H1 (cell line): ENCODE results near the gene NEFH. TPM values are rescaled to one million over a fixed set of nuclear protein-coding genes. Genes with fewer than 3 reads are reported as not detected.

Experiments
- CTCF ChIA-PET: fragments of 300-600 bp; sonication (Branson Sonifier 250); formaldehyde crosslinking; loops from one replicate; lab custom pipeline; 2021; ENCODE audit not compliant: partially characterized antibody; lab: Charles Lee
- POLR2A ChIA-PET: fragments of 300-600 bp; sonication (Branson Sonifier 250); formaldehyde crosslinking; loops from one replicate; lab custom pipeline; 2021; ENCODE audit warnings: inconsistent platforms; ENCODE audit not compliant: partially characterized antibody; lab: Charles Lee
- DNase-seq, 2 experiments: peaks; one replicate each; pipeline versions ENCODE4 v3.0.0 to v3.0.0-alpha.2; 2010 to 2022; ENCODE audit warnings: low spot score in 2 of 2, low read depth in 1 of 2, mixed read lengths in 1 of 2
- FAIRE-seq: peaks from 2 replicates; lab custom pipeline; 2011; peaks lifted over from hg19 to GRCh38; lab: Jason Lieb, UNC
- H2AFZ ChIP-seq: 2 replicates; pipeline ENCODE4 v1.8.1; 2012; ENCODE audit warnings: low read length, inconsistent platforms
- H2AK5ac ChIP-seq: 2 replicates; pipeline ENCODE4 v1.6.1; 2013; ENCODE audit warnings: low read depth, low read length
- H2BK120ac ChIP-seq: replicated peaks from 2 replicates; pipeline ENCODE3; 2013; ENCODE audit warnings: low read depth, low read length, inconsistent platforms
- H2BK12ac ChIP-seq: 2 replicates; pipeline ENCODE4 v1.6.1; 2013; ENCODE audit warnings: low read depth, low read length
- H2BK15ac ChIP-seq: 2 replicates; pipeline ENCODE4 v1.6.1; 2013; ENCODE audit warnings: low read length
- H2BK20ac ChIP-seq: 2 replicates; pipeline ENCODE4 v1.6.1; 2013; ENCODE audit warnings: low read length
- H2BK5ac ChIP-seq: 2 replicates; pipeline ENCODE4 v1.6.1; 2013; ENCODE audit warnings: low read depth, low read length
- H3K14ac ChIP-seq: 2 replicates; pipeline ENCODE4 v1.6.1; 2013; ENCODE audit warnings: inconsistent platforms; ENCODE audit not compliant: insufficient read length
- H3K18ac ChIP-seq: 2 replicates; pipeline ENCODE4 v1.6.1; 2013; ENCODE audit warnings: low read length; ENCODE audit errors: extremely low read depth
- H3K23ac ChIP-seq: 2 replicates; pipeline ENCODE4 v1.6.1; 2013; ENCODE audit warnings: inconsistent platforms; ENCODE audit not compliant: insufficient read length
- H3K23me2 ChIP-seq: 2 replicates; pipeline ENCODE4 v1.6.1; 2013; ENCODE audit warnings: low read depth, low read length
- H3K27ac ChIP-seq: 2 replicates; pipeline ENCODE4 v1.6.1; 2011; ENCODE audit warnings: low read depth, low read length, inconsistent platforms
- H3K27me3 ChIP-seq, 4 experiments: replicated peaks in 1 of 4; 1 replicate in 1 of 4; 2 replicates in 3 of 4; pipeline versions ENCODE4 v1.6.1 to v1.8.1; 2011 to 2013; ENCODE audit warnings: low read length in 3 of 4, mild to moderate bottlenecking in 3 of 4, inconsistent platforms in 2 of 4, mixed read lengths in 2 of 4, moderate library complexity in 1 of 4; ENCODE audit not compliant: control insufficient read depth in 3 of 4, insufficient read depth in 3 of 4; ENCODE audit errors: extremely low read depth in 1 of 4
- H3K36me3 ChIP-seq, 4 experiments: 2 replicates each; pipeline versions ENCODE4 v1.6.1 to v1.8.1; 2011 to 2013; ENCODE audit warnings: mild to moderate bottlenecking in 4 of 4, low read length in 3 of 4, moderate library complexity in 2 of 4, control low read depth in 1 of 4, inconsistent platforms in 1 of 4; ENCODE audit not compliant: insufficient read depth in 4 of 4, control insufficient read depth in 2 of 4
- H3K4ac ChIP-seq: replicated peaks from 2 replicates; pipeline ENCODE3; 2013; ENCODE audit warnings: low read length, low read depth, mixed read lengths, inconsistent platforms; ENCODE audit not compliant: insufficient read length
- H3K4me1 ChIP-seq, 4 experiments: replicated peaks in 1 of 4; 1 replicate in 1 of 4; 2 replicates in 3 of 4; pipeline versions ENCODE4 v1.6.1 to v1.8.1; 2011 to 2013; ENCODE audit warnings: low read length in 3 of 4, inconsistent platforms in 2 of 4, mixed read lengths in 1 of 4; ENCODE audit not compliant: insufficient read depth in 4 of 4, control insufficient read depth in 3 of 4
- H3K4me2 ChIP-seq, 2 experiments: 2 replicates each; pipeline versions ENCODE4 v1.6.1 to v1.8.1; 2011 to 2013; ENCODE audit warnings: low read depth in 2 of 2, low read length in 2 of 2, control low read depth in 1 of 2, inconsistent platforms in 1 of 2, mild to moderate bottlenecking in 1 of 2; ENCODE audit not compliant: insufficient read depth in 1 of 2
- H3K4me3 ChIP-seq, 4 experiments: fragments of 200-600, 300-600 bp in 1 of 4; sonication (generic), shearing (Covaris generic), sonication (Bioruptor Twin) in 1 of 4; 2 replicates each; pipeline versions ENCODE4 v1.5.1 to v1.8.1; 2011 to 2016; ENCODE audit warnings: low read length in 4 of 4, low read depth in 3 of 4, control low read depth in 2 of 4, inconsistent platforms in 2 of 4, mild to moderate bottlenecking in 2 of 4, mixed read lengths in 1 of 4, moderate library complexity in 1 of 4; ENCODE audit not compliant: insufficient read depth in 2 of 4; ENCODE audit errors: extremely low read depth in 1 of 4
- H3K56ac ChIP-seq: replicated peaks from 2 replicates; pipeline ENCODE3; 2013; ENCODE audit warnings: low read depth, mild to moderate bottlenecking, mixed read lengths, low read length, inconsistent platforms; ENCODE audit not compliant: insufficient read length
- H3K79me1 ChIP-seq: 2 replicates; pipeline ENCODE4 v1.6.1; 2013; ENCODE audit warnings: low read depth, low read length, control low read depth
- H3K79me2 ChIP-seq, 2 experiments: 2 replicates each; pipeline versions ENCODE4 v1.6.1 to v1.8.1; 2012 to 2013; ENCODE audit warnings: low read length in 2 of 2, mild to moderate bottlenecking in 2 of 2, inconsistent platforms in 1 of 2; ENCODE audit not compliant: insufficient read depth in 2 of 2, control insufficient read depth in 1 of 2
- H3K9ac ChIP-seq, 4 experiments: replicated peaks in 1 of 4; 1 replicate in 1 of 4; 2 replicates in 3 of 4; pipeline versions ENCODE4 v1.6.1 to v1.8.1; 2011 to 2013; ENCODE audit warnings: low read depth in 3 of 4, low read length in 3 of 4, control low read depth in 2 of 4, mild to moderate bottlenecking in 2 of 4, moderate library complexity in 2 of 4, inconsistent platforms in 1 of 4; ENCODE audit errors: extremely low read depth in 1 of 4
- H3K9me3 ChIP-seq, 2 experiments: 2 replicates each; pipeline versions ENCODE4 v1.6.1 to v1.8.1; 2012 to 2013; ENCODE audit warnings: mild to moderate bottlenecking in 2 of 2, moderate library complexity in 2 of 2, control low read depth in 1 of 2, inconsistent platforms in 1 of 2, low read depth in 1 of 2, low read length in 1 of 2, mixed read lengths in 1 of 2; ENCODE audit not compliant: insufficient read depth in 2 of 2
- H4K20me1 ChIP-seq, 2 experiments: replicated peaks in 1 of 2; 2 replicates each; pipeline versions ENCODE3 to v1.8.1; 2011 to 2013; ENCODE audit warnings: inconsistent platforms in 2 of 2, low read length in 2 of 2, mild to moderate bottlenecking in 1 of 2; ENCODE audit not compliant: insufficient read depth in 2 of 2, control insufficient read depth in 1 of 2
- H4K5ac ChIP-seq: 2 replicates; pipeline ENCODE4 v1.6.1; 2013; ENCODE audit warnings: low read length, low read depth, mixed read lengths, inconsistent platforms; ENCODE audit not compliant: insufficient read length
- H4K8ac ChIP-seq: 2 replicates; pipeline ENCODE4 v1.8.0; 2013; ENCODE audit warnings: mild to moderate bottlenecking, moderate library complexity, low read length, inconsistent platforms; ENCODE audit not compliant: insufficient read depth; ENCODE audit errors: extremely low read depth
- H4K91ac ChIP-seq: replicated peaks from 2 replicates; pipeline ENCODE3; 2013; ENCODE audit warnings: low read length, mixed read lengths, inconsistent platforms; ENCODE audit not compliant: insufficient read length
- JUND ChIP-seq: IDR thresholded peaks from 2 replicates; pipeline ENCODE4 v1.6.1; 2011; ENCODE audit warnings: mild to moderate bottlenecking, improper control_type of control experiment, low read length
- NANOG ChIP-seq: IDR thresholded peaks from 2 replicates; pipeline ENCODE4 v1.6.1; 2011; ENCODE audit warnings: low read length, low read depth, mild to moderate bottlenecking, inconsistent platforms; ENCODE audit not compliant: insufficient read depth, poor library complexity, severe bottlenecking
- PHF8 ChIP-seq: fragments of 200-600 bp; sonication (generic); conservative IDR thresholded peaks from 2 replicates; pipeline ENCODE4 v1.7.1; 2012; ENCODE audit warnings: low read depth, mild to moderate bottlenecking, inconsistent platforms, low read length, moderate library complexity
- RFX5 ChIP-seq: IDR thresholded peaks from 2 replicates; pipeline ENCODE4 v1.6.1; 2011; ENCODE audit warnings: low read depth, low read length, improper control_type of control experiment, borderline replicate concordance
- SP2 ChIP-seq: IDR thresholded peaks from 2 replicates; pipeline ENCODE4 v1.6.1; 2012; ENCODE audit warnings: mild to moderate bottlenecking, low read length, inconsistent platforms
- TAF7 ChIP-seq: optimal IDR thresholded peaks from 2 replicates; pipeline ENCODE3; 2011; ENCODE audit warnings: low read depth, mild to moderate bottlenecking, inconsistent platforms, low read length, moderate library complexity, borderline replicate concordance
- TCF12 ChIP-seq: IDR thresholded peaks from 2 replicates; pipeline ENCODE4 v1.6.1; 2011; ENCODE audit warnings: low read depth, mild to moderate bottlenecking, low read length
- WGBS, 2 experiments: shearing (Covaris generic) in 1 of 2; methylation state at CpG; one replicate each; pipeline versions ENCODE4 v1.1.6 to v1.1.7; 2013 to 2015; ENCODE audit warnings: low lambda C conversion rate in 2 of 2, mixed read lengths in 2 of 2, inconsistent platforms in 1 of 2, low coverage in 1 of 2, missing lambda C conversion rate in 1 of 2; ENCODE audit not compliant: insufficient replicate concordance in 2 of 2, insufficient coverage in 1 of 2, insufficient read length in 1 of 2; ENCODE audit errors: extremely low coverage in 1 of 2, missing lambda C conversion rate in 1 of 2; 5-methylcytosine and 5-hydroxymethylcytosine counted together
- polyA plus RNA-seq, 7 experiments: library from polyadenylated mRNA; depleted of rRNA in 3 of 7; stranded (reverse) in 5 of 7; unstranded in 2 of 7; fragments of >200 nt in 5 of 7; fragments of 200-250 nt in 2 of 7; gene quantifications; 1 replicate in 5 of 7; 2 replicates in 1 of 7; 4 replicates in 1 of 7; pipeline versions ENCODE4 v1.2.1 to v1.2.3, GENCODE V29; 2011 to 2013; ENCODE audit warnings: missing spikeins in 2 of 7, mixed read lengths in 2 of 7
- total RNA-seq: library from RNA; stranded (reverse); fragmentation: NEBNext Ultra II Directional; extraction: Animal tissue kit (Norgen Biotek cat#: 25700); gene quantifications from 2 replicates; pipeline ENCODE4 v1.2.1, GENCODE V29; 2021
- TF ChIP-seq, protein P1 (sequence below): IDR thresholded peaks from 2 replicates; pipeline ENCODE4 v1.6.1; 2011; ENCODE audit warnings: low read depth, mild to moderate bottlenecking, low read length; ENCODE audit not compliant: insufficient read depth

NEFH gene
- total and polyA plus RNA-seq, 2 of the 8 experiments (the other 6 are each of a cell fraction or from before 2014, with no cell fraction given), result 0.57 to 2.3 TPM

DNA sequence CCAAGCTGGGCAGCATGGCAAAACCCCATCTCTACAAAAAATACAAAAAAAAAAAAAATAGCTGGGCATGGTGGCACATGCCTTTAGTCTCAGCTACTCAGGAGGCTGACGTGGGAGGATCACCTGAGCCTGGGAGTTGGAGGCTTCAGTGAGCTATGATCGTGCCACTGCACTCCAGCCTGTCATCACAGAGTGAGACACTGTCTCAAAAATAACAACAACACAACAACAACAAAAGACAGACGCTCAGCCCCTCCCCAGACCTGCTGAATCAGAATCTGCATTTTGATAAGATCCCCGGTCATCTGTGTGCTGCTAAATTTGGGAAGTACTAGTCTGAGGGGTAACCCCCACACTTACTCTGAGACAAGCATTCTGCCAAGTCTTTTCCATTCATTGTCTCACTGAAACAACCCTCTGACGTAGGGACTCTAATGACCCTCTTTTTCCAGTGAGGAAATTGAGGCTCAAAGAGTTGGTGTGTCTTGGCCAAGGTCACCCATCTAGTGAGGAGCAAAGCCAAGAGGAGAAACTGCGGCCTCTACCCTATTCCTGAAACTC lies 7.5 kb downstream of the NEFH start:
- Histone ChIP-seq H3K23me2 (no peaks in the 10 kb centered on the region), H4K20me1 (peaks cover under 1 to 3% of the 10 kb centered on the region in 2 experiments), H3K27me3 (peaks cover 0 to 2% (median 1%) of the 10 kb centered on the region in 4 experiments; a peak in 4 of 7 replicates), H3K9me3 (no peaks in the 10 kb centered on the region), H3K9ac (no peak overlapping the region), H2BK120ac (no peak overlapping the region), H4K5ac (no peak overlapping the region), H2BK15ac (no peak overlapping the region), H3K4me1 (peaks cover 0 to 2% (median under 1%) of the 10 kb centered on the region in 4 experiments; a peak in 2 of 7 replicates), H3K14ac (no peak overlapping the region), H3K4me3 (no peak overlapping the region), H2AK5ac (no peak overlapping the region), H2AFZ (no peak overlapping the region), H3K27ac (no peak overlapping the region), H2BK5ac (no peak overlapping the region), H3K23ac (no peak overlapping the region), H3K56ac (no peak overlapping the region), H3K4ac (no peak overlapping the region), H3K18ac (no peak overlapping the region), H4K91ac (no peak overlapping the region), H2BK12ac (no peak overlapping the region), H3K79me1 (no peaks in the 10 kb centered on the region), H3K4me2 (no peak overlapping the region), H3K36me3 (peaks cover 0 to 9% (median 0%) of the 10 kb centered on the region in 4 experiments; a peak in 2 of 8 replicates), H3K79me2 (no peaks in the 10 kb centered on the region), H4K8ac (no peak overlapping the region), H2BK20ac (no peak overlapping the region)
- DNase-seq, result no peak
- whole genome bisulfite sequencing, 2 experiments, result 90% methylated on average over 6 of the region's 6 CpGs; no CpG with 5 or more reads in 1 of the 2 experiments
- ChIA-PET POLR2A (interaction anchor here (0.7 kb wide), 1 partner anchor 679 kb away, joined by 3 read pairs; no protein-coding TSS in a partner anchor), CTCF (interaction anchor here (0.7 to 1.3 kb wide), 4 partner anchors 17 to 128 kb away, joined by 3 to 4 read pairs (median 3); no protein-coding TSS in a partner anchor)
- TF ChIP-seq RFX5, result no peak
- TF ChIP-seq, protein P1, sequence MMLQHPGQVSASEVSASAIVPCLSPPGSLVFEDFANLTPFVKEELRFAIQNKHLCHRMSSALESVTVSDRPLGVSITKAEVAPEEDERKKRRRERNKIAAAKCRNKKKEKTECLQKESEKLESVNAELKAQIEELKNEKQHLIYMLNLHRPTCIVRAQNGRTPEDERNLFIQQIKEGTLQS, result no peak
- no peak for TF ChIP-seq PHF8
- no peak for TF ChIP-seq TAF7
- no peak for TF ChIP-seq JUND
- no peak for TF ChIP-seq SP2
- no peak for TF ChIP-seq TCF12
- TF ChIP-seq NANOG, result no peak
- FAIRE-seq, result no peak
